ENCODE data around the gene MALAT1. TPM values are rescaled to one million over a fixed set of nuclear protein-coding genes. Genes with fewer than 3 reads are reported as not detected.
"Not testable (repeated sequence)": the region's sequence is repeated elsewhere in the genome, so short reads cannot be mapped to it uniquely, and the experiment has no call there.

The MALAT1 gene
- total RNA-seq, 4 donors from 2014 or later = 17,948 to 48,028 (median 23,406) TPM

DNA sequence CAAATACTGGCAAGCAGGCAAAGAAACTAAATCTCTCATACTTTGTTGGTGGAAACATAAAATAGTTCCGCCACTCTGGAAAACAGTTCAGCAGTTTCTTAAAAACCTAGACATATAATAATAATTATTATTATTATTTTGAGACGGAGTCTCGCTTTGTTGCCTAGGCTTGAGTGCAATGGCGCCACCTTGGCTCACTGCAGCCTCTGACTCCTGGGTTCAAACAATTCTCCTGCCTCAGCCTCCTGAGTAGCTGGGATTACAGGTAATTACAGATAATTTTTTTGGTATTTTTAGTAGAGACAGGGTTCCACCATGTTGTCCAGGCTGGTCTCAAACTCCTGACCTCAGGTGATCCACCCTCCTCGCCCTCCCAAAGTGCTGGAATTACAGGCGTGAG, 31.5 kb upstream of the MALAT1 start:
- DNase-seq; H3K4me3 ChIP-seq; H3K27me3 ChIP-seq; H3K36me3 ChIP-seq; intact Hi-C loops (cut with DNase I; ENCODE audit: low total_unique reads); in situ Hi-C loops (cut with MboI; ENCODE audit: low pct_ligation_motif_present in 1 of 4, low pct_unique_long_range_greater_than_20kb in 1 of 4, low sequenced_read_pairs in 3 of 4); H3K9me3 ChIP-seq: not testable (repeated sequence)
- TF ChIP-seq, protein P1, sequence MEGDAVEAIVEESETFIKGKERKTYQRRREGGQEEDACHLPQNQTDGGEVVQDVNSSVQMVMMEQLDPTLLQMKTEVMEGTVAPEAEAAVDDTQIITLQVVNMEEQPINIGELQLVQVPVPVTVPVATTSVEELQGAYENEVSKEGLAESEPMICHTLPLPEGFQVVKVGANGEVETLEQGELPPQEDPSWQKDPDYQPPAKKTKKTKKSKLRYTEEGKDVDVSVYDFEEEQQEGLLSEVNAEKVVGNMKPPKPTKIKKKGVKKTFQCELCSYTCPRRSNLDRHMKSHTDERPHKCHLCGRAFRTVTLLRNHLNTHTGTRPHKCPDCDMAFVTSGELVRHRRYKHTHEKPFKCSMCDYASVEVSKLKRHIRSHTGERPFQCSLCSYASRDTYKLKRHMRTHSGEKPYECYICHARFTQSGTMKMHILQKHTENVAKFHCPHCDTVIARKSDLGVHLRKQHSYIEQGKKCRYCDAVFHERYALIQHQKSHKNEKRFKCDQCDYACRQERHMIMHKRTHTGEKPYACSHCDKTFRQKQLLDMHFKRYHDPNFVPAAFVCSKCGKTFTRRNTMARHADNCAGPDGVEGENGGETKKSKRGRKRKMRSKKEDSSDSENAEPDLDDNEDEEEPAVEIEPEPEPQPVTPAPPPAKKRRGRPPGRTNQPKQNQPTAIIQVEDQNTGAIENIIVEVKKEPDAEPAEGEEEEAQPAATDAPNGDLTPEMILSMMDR (IDR thresholded peaks at IDR 0.05) = peak in 1 of 5 experiments; percentile 8
- 79 to 85% methylated on average over 6 of the region's 6 CpGs for WGBS, 2 donors (ENCODE audit: low coverage in 1 of 2)
- Histone ChIP-seq H3K27ac (peak overlapping the region; percentile 73 to 78 (median 76)), H3K4me1 (peaks cover 8 to 39% (median 17%) of the 10 kb centered on the region in 4 donors)

DNA sequence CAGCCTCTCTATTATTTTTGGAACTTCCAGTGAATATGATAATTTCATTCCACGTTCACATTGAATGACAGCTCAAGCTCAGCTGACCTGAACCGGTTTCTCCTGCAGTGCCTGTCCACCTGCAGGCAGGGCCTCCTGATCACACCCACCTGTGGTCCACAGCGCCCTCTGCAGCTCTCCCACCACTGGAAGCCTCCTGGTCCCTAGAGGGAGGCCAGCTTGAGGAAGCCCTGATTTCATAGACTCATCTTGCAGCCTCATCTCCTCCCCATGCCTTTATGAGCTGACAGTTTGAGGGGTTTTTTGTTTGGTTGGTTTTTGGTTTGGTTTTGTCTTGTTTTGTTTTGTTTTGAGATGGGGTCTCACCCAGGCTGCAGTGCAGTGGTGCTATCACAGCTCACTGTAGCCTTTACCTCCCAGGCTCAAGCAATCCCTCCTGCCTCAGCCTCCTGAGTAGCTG, 29.9 kb upstream of the MALAT1 start:
- no peak for TF ChIP-seq POLR2A (IDR thresholded peaks at IDR 0.05)
- TF ChIP-seq, protein P1 (IDR thresholded peaks at IDR 0.05) = peak; percentile 47 to 87 (median 63)
- TF ChIP-seq POLR2AphosphoS5 (IDR thresholded peaks at IDR 0.05) = peak in 1 of 3 donors; percentile 68
- no peak for TF ChIP-seq EP300 (IDR thresholded peaks at IDR 0.05; ENCODE audit: low read depth)
- Histone ChIP-seq H3K27me3 (no peaks in the 10 kb centered on the region), H3K4me1 (peaks cover 17 to 51% (median 28%) of the 10 kb centered on the region in 4 donors), H3K36me3 (no peaks in the 10 kb centered on the region), H3K9me3 (no peaks in the 10 kb centered on the region), H3K4me3 (no peak overlapping the region), H3K27ac (peak overlapping the region; percentile 73 to 78 (median 76))
- 11 to 40% methylated on average over 1 to 3 of the region's 3 CpGs for WGBS, 2 donors (ENCODE audit: low coverage in 1 of 2)
- in situ Hi-C loops (cut with MboI; ENCODE audit: low pct_ligation_motif_present in 1 of 4, low pct_unique_long_range_greater_than_20kb in 1 of 4, low sequenced_read_pairs in 3 of 4) = no loop called here
- intact Hi-C loops (cut with DNase I; ENCODE audit: low total_unique reads) = no loop called here
- DNase-seq = peak; percentile 94

DNA sequence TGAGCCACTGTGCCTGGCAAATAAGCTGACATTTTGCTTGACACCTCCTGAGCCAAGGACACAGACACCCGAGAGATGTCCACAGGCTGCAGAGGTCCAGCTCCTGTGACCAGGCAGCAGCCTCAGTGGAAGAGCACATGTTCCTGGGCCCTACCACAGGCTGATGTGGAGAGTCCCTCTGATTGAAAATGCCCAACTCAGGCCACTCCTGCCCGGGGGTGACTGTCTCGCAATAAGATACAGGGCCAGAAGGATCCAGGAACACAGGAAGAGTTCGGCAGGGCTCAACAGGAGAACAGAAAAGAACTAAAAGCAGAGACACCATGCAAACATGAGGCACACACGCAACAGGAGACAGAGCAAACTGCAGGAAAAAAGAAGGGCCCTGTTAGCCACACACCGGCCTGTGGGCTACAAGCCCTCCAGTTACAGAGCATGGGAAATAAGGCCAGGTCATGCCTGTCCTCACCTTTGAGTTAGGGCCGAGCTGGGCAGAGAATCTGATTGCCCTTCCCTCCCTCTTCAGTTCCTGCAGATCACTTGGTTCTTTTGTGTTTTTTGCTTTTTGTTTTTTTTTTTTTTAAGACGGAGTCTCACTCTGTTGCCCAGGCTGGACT, 28.3 kb upstream of the MALAT1 start:
- in situ Hi-C loops (cut with MboI; ENCODE audit: low pct_ligation_motif_present in 1 of 4, low pct_unique_long_range_greater_than_20kb in 1 of 4, low sequenced_read_pairs in 3 of 4) = loop anchor here in 1 of 4 donors (5.0 kb wide), 1 partner anchor 37 kb away; no protein-coding TSS in a partner anchor
- TF ChIP-seq, protein P1 (IDR thresholded peaks at IDR 0.05) = no peak
- TF ChIP-seq POLR2AphosphoS5 (IDR thresholded peaks at IDR 0.05) (no peak), EP300 (IDR thresholded peaks at IDR 0.05; ENCODE audit: low read depth) (no peak), POLR2A (IDR thresholded peaks at IDR 0.05) (no peak)
- Histone ChIP-seq H3K4me3 (no peak overlapping the region), H3K4me1 (peaks cover 17 to 58% (median 32%) of the 10 kb centered on the region in 4 donors), H3K9me3 (no peaks in the 10 kb centered on the region), H3K27me3 (no peaks in the 10 kb centered on the region), H3K27ac (peak overlapping the region; percentile 92 to 100 (median 97)), H3K36me3 (no peaks in the 10 kb centered on the region)
- intact Hi-C loops (cut with DNase I; ENCODE audit: low total_unique reads) = loop anchor here (5.0 kb wide), 1 partner anchor 37 kb away; no protein-coding TSS in a partner anchor
- WGBS, 2 donors (ENCODE audit: low coverage in 1 of 2) = 81 to 94% methylated on average over 3 to 8 of the region's 8 CpGs
- DNase-seq = no peak

DNA sequence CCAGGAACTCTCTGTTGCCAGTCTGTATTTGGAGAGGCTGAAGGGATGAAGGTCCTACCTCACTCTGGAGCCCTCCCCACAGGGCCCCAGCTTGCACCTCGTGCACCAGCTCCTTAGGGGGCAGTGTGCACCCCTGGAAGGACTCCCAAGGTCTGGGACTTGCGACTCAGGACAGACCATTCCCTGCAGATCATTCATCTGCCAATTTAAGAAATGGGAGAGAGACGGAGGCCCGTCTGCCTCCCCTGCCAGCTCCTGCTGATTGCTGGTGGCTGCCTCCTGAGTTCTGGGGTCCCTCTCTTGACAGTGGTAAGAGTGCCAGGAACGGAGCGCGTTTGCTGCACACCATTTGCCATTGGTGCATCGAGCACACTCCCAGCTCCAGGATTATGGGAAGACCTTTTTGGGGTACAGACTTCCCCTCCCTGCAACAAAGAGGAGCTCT, 27.4 kb upstream of the MALAT1 start:
- in situ Hi-C loops (cut with MboI; ENCODE audit: low pct_ligation_motif_present in 1 of 4, low pct_unique_long_range_greater_than_20kb in 1 of 4, low sequenced_read_pairs in 3 of 4) (loop anchor here in 1 of 4 donors (5.0 kb wide), 1 partner anchor 36 kb away; no protein-coding TSS in a partner anchor), intact Hi-C loops (cut with DNase I; ENCODE audit: low total_unique reads) (loop anchor here (5.0 kb wide), 1 partner anchor 36 kb away; no protein-coding TSS in a partner anchor)
- H3K4me3 ChIP-seq = peak overlapping the region in 2 of 4 donors; percentile 7 to 33

DNA sequence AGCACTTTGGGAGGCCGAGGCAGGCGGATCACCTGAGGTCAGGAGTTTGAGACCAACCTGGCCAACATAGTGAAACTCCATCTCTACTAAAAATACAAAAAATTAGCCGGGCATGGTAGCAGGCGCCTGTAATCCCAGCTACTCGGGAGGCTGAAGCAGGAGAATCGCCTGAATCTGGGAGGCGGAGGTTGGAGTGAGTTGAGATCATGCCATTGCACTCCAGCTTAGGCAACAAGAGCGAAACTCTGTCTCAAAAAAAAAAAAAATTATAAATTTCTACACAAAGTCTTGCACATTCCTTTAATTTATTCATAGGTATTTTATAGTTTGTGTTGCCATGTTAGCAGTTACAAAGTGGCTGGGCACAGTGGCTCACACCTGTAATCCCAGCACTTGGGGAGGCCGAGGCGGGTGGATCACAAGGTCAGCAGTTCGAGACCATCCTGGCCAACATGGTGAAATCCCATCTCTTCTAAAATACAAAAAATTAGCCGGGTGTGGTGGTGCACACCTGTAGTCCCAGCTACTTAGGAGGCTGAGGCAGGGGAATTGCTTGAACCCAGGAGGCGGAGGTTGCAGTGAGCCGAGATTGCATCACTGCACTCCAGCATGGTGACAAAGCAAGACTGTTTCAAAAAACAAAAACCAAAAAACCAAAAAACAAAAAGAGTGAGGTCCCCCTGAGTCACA, 26.1 kb upstream of the MALAT1 start:
- peak overlapping the region; percentile 92 to 100 (median 97) for H3K27ac ChIP-seq
- WGBS, 2 donors (ENCODE audit: low coverage in 1 of 2) = 77 to 78% methylated on average over 12 to 14 of the region's 14 CpGs
- H3K4me3 ChIP-seq = peak overlapping the region in 1 of 4 donors; percentile 19
- H3K9me3 ChIP-seq, H3K27me3 ChIP-seq, DNase-seq, H3K36me3 ChIP-seq: not testable (repeated sequence)
- peaks cover 24 to 67% (median 41%) of the 10 kb centered on the region in 4 donors for H3K4me1 ChIP-seq
- intact Hi-C loops (cut with DNase I; ENCODE audit: low total_unique reads) (loop anchor here (5.0 kb wide), 1 partner anchor 35 kb away; no protein-coding TSS in a partner anchor), in situ Hi-C loops (cut with MboI; ENCODE audit: low pct_ligation_motif_present in 1 of 4, low pct_unique_long_range_greater_than_20kb in 1 of 4, low sequenced_read_pairs in 3 of 4) (loop anchor here in 1 of 4 donors (5.0 kb wide), 1 partner anchor 35 kb away; no protein-coding TSS in a partner anchor)

More for the DNA sequence above, 27.4 kb upstream of the MALAT1 start:
- no peaks in the 10 kb centered on the region for H3K27me3 ChIP-seq
- peak; percentile 78 for DNase-seq
- H3K36me3 ChIP-seq = no peaks in the 10 kb centered on the region
- H3K4me1 ChIP-seq = peaks cover 23 to 67% (median 41%) of the 10 kb centered on the region in 4 donors
- WGBS, 2 donors (ENCODE audit: low coverage in 1 of 2) = 35% methylated on average over 8 of the region's 8 CpGs; no CpG with 5 or more reads in 1 of the 2 donors
- no peaks in the 10 kb centered on the region for H3K9me3 ChIP-seq
- peak overlapping the region; percentile 92 to 100 (median 97) for H3K27ac ChIP-seq
- TF ChIP-seq POLR2AphosphoS5 (IDR thresholded peaks at IDR 0.05) = peak in 2 of 3 donors; percentile 61
- TF ChIP-seq POLR2A (IDR thresholded peaks at IDR 0.05) = no peak
- peak; percentile 16 for TF ChIP-seq EP300 (IDR thresholded peaks at IDR 0.05; ENCODE audit: low read depth)
- TF ChIP-seq, protein P1 (IDR thresholded peaks at IDR 0.05) = peak; percentile 56 to 70 (median 65)
